MCF 10A (cell line): ENCODE measurements around the gene IFNK. TPM values are rescaled to one million over a fixed set of nuclear protein-coding genes. Genes with fewer than 3 reads are reported as not detected.

Source experiments
- BruUV-seq: library from RNA; stranded (reverse); fragments of 400-500 nt; replicated peaks from 2 replicates; lab custom pipeline; 2021; lab: Mats Ljungman, UMichigan
- CTCF ChIA-PET: fragments of 300-600 bp; sonication (Branson Sonifier 250); formaldehyde crosslinking; extraction: SDS; loops from one replicate; lab custom pipeline; 2021; ENCODE audit warnings: antibody characterized with exemption, inconsistent platforms; lab: Yijun Ruan, JAX
- POLR2A ChIA-PET: fragments of 300-600, 350-650 bp; sonication (Branson Sonifier 250); formaldehyde crosslinking; extraction: SDS; loops from one replicate; lab custom pipeline; 2020; ENCODE audit warnings: antibody characterized with exemption, inconsistent platforms; lab: Yijun Ruan, JAX
- DNase-seq: peaks from one replicate; pipeline ENCODE4 v3.0.0-alpha.2; 2018; ENCODE audit not compliant: unreplicated experiment
- H3K27ac Mint-ChIP-seq: one replicate; pipeline ENCODE4 v1.8.0; 2022; ENCODE audit warnings: mild to moderate bottlenecking, low read depth, mixed read lengths; ENCODE audit not compliant: unreplicated experiment
- H3K27me3 Mint-ChIP-seq: one replicate; pipeline ENCODE4 v1.8.0; 2022; ENCODE audit warnings: mixed read lengths; ENCODE audit not compliant: insufficient read depth, unreplicated experiment
- H3K36me3 Mint-ChIP-seq: one replicate; pipeline ENCODE4 v1.8.0; 2022; ENCODE audit warnings: mild to moderate bottlenecking, moderate library complexity, mixed read lengths; ENCODE audit not compliant: insufficient read depth, unreplicated experiment
- H3K4me1 Mint-ChIP-seq: one replicate; pipeline ENCODE4 v1.8.0; 2022; ENCODE audit warnings: mixed read lengths; ENCODE audit not compliant: insufficient read depth, unreplicated experiment
- H3K4me3 Mint-ChIP-seq: one replicate; pipeline ENCODE4 v1.8.0; 2022; ENCODE audit warnings: mild to moderate bottlenecking, moderate library complexity, mixed read lengths; ENCODE audit not compliant: unreplicated experiment
- H3K9me3 Mint-ChIP-seq: one replicate; pipeline ENCODE4 v1.8.0; 2022; ENCODE audit warnings: mixed read lengths; ENCODE audit not compliant: unreplicated experiment
- intact Hi-C: fragments of 100-400 bp; cut with micrococcal nuclease; formaldehyde crosslinking; loops from 2 replicates; pipeline ENCODE4 v1.14.1; 2022
- total RNA-seq: library from RNA; stranded (reverse); gene quantifications from 2 replicates; pipeline ENCODE4 v1.2.3, GENCODE V29; 2022
- TF ChIP-seq, protein P1 (sequence below): fragments of 200-600 bp; IDR thresholded peaks from one replicate; pipeline ENCODE4 v1.8.0; 2022; ENCODE audit warnings: antibody characterized with exemption, mild to moderate bottlenecking; ENCODE audit not compliant: unreplicated experiment

The IFNK gene
- total RNA-seq, 1 experiment from 2014 or later, result not detected

DNA sequence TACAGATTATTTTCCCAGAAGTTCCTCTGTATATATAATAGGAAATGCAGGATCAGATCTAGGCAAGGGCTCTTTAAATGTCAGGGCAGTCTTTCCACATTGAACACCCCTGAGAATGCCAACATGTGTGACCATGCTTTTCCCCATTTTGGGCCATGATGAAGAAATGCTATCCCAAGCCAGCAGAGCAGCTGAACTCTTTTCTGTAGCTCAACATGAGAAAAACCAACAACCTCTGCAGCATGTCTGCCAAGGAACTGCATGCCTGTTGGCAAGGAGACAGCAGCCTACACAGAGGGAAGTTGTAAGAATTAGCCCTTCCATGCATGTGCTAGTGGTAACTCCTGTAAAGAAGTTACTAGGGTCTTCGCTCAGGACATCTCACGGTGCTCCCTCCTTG lies 9.5 kb upstream of the IFNK start:
- Mint-ChIP-seq H3K4me3 (no peak overlapping the region), H3K27me3 (no peaks in the 10 kb centered on the region), H3K9me3 (peaks cover 9% of the 10 kb centered on the region), H3K4me1 (peaks cover 34% of the 10 kb centered on the region), H3K27ac (no peak overlapping the region), H3K36me3 (peaks cover 6% of the 10 kb centered on the region)
- BruUV-seq, result no TSS peak
- ChIA-PET POLR2A (interaction anchor here (0.6 to 1.5 kb wide), 4 partner anchors 9 to 81 kb away, joined by 3 to 4 read pairs (median 4); partner anchors contain the start of gene MOB3B), CTCF (interaction anchor here (1.2 to 1.4 kb wide), 2 partner anchors 10 to 12 kb away, joined by 3 to 4 read pairs; no protein-coding TSS in a partner anchor)
- TF ChIP-seq, protein P1, sequence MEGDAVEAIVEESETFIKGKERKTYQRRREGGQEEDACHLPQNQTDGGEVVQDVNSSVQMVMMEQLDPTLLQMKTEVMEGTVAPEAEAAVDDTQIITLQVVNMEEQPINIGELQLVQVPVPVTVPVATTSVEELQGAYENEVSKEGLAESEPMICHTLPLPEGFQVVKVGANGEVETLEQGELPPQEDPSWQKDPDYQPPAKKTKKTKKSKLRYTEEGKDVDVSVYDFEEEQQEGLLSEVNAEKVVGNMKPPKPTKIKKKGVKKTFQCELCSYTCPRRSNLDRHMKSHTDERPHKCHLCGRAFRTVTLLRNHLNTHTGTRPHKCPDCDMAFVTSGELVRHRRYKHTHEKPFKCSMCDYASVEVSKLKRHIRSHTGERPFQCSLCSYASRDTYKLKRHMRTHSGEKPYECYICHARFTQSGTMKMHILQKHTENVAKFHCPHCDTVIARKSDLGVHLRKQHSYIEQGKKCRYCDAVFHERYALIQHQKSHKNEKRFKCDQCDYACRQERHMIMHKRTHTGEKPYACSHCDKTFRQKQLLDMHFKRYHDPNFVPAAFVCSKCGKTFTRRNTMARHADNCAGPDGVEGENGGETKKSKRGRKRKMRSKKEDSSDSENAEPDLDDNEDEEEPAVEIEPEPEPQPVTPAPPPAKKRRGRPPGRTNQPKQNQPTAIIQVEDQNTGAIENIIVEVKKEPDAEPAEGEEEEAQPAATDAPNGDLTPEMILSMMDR, result no peak
- DNase-seq, result no peak
- intact Hi-C loops, result no loop called here

DNA sequence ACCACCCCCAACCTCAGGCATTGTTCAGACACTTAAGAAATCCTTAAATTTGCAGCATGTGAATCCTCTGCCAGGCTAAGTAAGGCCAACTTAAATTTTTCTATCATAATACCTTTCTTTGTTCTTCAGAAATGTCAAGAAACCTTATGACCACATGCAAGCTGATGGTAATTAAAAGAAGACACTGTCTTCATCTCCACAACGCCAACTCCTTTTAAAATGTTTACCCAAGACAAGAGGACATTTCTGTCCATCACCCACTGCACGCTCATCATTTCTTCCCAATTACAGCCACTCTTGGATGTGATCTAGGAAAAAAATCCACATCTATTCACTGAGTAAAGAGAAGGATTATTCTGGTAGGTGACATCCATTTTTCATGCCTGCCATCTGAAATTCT lies 6.1 kb upstream of the IFNK start:
- H3K9me3 Mint-ChIP-seq, result peaks cover 8% of the 10 kb centered on the region
- ChIA-PET POLR2A (interaction anchor here (0.6 to 1.4 kb wide), 4 partner anchors 8 to 56 kb away, joined by 3 to 5 read pairs (median 4); partner anchors contain the start of gene C9orf72), CTCF (interaction anchor here (0.7 kb wide), 1 partner anchor 94 kb away, joined by 3 read pairs; no protein-coding TSS in a partner anchor)
- TF ChIP-seq, protein P1, result no peak
- no peaks in the 10 kb centered on the region for H3K27me3 Mint-ChIP-seq
- BruUV-seq, result no TSS peak
- H3K4me1 Mint-ChIP-seq, result peaks cover 40% of the 10 kb centered on the region
- peak overlapping the region; percentile 41 for H3K27ac Mint-ChIP-seq
- H3K4me3 Mint-ChIP-seq, result no peak overlapping the region
- intact Hi-C loops, result no loop called here
- no peak for DNase-seq
- peaks cover 6% of the 10 kb centered on the region for H3K36me3 Mint-ChIP-seq

GRCh38 chr9:27518809-27519208 lies 5.3 kb upstream of the IFNK start:
- DNase-seq, result no peak
- Mint-ChIP-seq H3K36me3 (peaks cover 6% of the 10 kb centered on the region), H3K4me1 (peaks cover 40% of the 10 kb centered on the region), H3K9me3 (no peaks in the 10 kb centered on the region), H3K4me3 (no peak overlapping the region), H3K27me3 (no peaks in the 10 kb centered on the region), H3K27ac (peak overlapping the region; percentile 41)
- intact Hi-C loops, result no loop called here
- TF ChIP-seq, protein P1, result no peak
- no TSS peak for BruUV-seq
- CTCF ChIA-PET, result interaction anchor here (1.1 kb wide), 1 partner anchor 11 kb away, joined by 3 read pairs; the partner anchor contains the start of gene MOB3B
- POLR2A ChIA-PET, result interaction anchor here (1.1 to 1.9 kb wide), 5 partner anchors 9 to 92 kb away, joined by 3 to 10 read pairs (median 7); no protein-coding TSS in a partner anchor

GRCh38 chr9:27519466-27520465 lies 4.3 kb upstream of the IFNK start:
- Mint-ChIP-seq H3K9me3 (no peaks in the 10 kb centered on the region), H3K27ac (peak overlapping the region; percentile 41), H3K27me3 (no peaks in the 10 kb centered on the region), H3K36me3 (peaks cover 6% of the 10 kb centered on the region), H3K4me1 (peaks cover 40% of the 10 kb centered on the region), H3K4me3 (peak overlapping the region; percentile 17)
- ChIA-PET POLR2A (interaction anchor here (0.6 to 2.0 kb wide), 13 partner anchors 8 to 148 kb away, joined by 3 to 10 read pairs (median 5); no protein-coding TSS in a partner anchor), CTCF (interaction anchor here (0.6 to 1.1 kb wide), 3 partner anchors 10 to 187 kb away, joined by 3 read pairs; partner anchors contain the start of gene MOB3B)
- DNase-seq, result peak; percentile 39
- TF ChIP-seq, protein P1, result no peak
- BruUV-seq, result no TSS peak
- intact Hi-C loops, result loop anchor here (10.0 kb wide), 1 partner anchor 485 kb away; no protein-coding TSS in a partner anchor
